Cardiac muscle cell (in vitro differentiated cells and primary cell): ENCODE results near the gene AGAP9. TPM values are rescaled to one million over a fixed set of nuclear protein-coding genes. Genes with fewer than 3 reads are reported as not detected.

Source experiments
- DNase-seq, 2 donors: peaks; one replicate each; pipeline versions ENCODE4 v3.0.0 to v3.0.0-alpha.2; 2010 to 2017; ENCODE audit warnings: low read depth in 1 of 2, low spot score in 1 of 2
- H3K27ac ChIP-seq: fragments of 200-600 bp; sonication (generic); 2 replicates; pipeline ENCODE4 v1.5.1; 2016
- H3K27me3 ChIP-seq: fragments of 200-600 bp; sonication (generic); 2 replicates; pipeline ENCODE4 v1.6.0; 2016; ENCODE audit warnings: control low read depth
- H3K36me3 ChIP-seq: fragments of 200-600 bp; sonication (generic); 2 replicates; pipeline ENCODE4 v1.5.1; 2016; ENCODE audit warnings: control low read depth
- H3K4me1 ChIP-seq: fragments of 200-600 bp; sonication (generic); 2 replicates; pipeline ENCODE4 v1.8.1; 2017; ENCODE audit warnings: low read depth, mild to moderate bottlenecking, mixed run types
- H3K4me3 ChIP-seq: fragments of 200-600 bp; sonication (generic); 2 replicates; pipeline ENCODE4 v1.5.1; 2016; ENCODE audit warnings: mild to moderate bottlenecking
- H3K9me3 ChIP-seq: fragments of 200-600 bp; sonication (generic); 2 replicates; pipeline ENCODE4 v1.5.1; 2017; ENCODE audit warnings: low read depth, mild to moderate bottlenecking, control low read depth
- CTCF ChIP-seq: IDR thresholded peaks from 2 replicates; pipeline ENCODE4 v1.5.1; 2012; ENCODE audit warnings: low read depth, mild to moderate bottlenecking, low read length
- polyA plus RNA-seq: library from polyadenylated mRNA; unstranded; fragments of >200 nt; fragmentation: Nextera tagmentation; extraction: Ambion mirVana; gene quantifications from 2 replicates; pipeline ENCODE4 v1.2.1, GENCODE V29; 2016
- total RNA-seq: library from RNA; depleted of rRNA; stranded (reverse); fragments of >200 nt; gene quantifications from 2 replicates; pipeline ENCODE4 v1.2.3, GENCODE V29; 2016

Gene AGAP9
- total and polyA plus RNA-seq, 2 experiments from 2014 or later: 5.3 to 14.9 TPM

DNA sequence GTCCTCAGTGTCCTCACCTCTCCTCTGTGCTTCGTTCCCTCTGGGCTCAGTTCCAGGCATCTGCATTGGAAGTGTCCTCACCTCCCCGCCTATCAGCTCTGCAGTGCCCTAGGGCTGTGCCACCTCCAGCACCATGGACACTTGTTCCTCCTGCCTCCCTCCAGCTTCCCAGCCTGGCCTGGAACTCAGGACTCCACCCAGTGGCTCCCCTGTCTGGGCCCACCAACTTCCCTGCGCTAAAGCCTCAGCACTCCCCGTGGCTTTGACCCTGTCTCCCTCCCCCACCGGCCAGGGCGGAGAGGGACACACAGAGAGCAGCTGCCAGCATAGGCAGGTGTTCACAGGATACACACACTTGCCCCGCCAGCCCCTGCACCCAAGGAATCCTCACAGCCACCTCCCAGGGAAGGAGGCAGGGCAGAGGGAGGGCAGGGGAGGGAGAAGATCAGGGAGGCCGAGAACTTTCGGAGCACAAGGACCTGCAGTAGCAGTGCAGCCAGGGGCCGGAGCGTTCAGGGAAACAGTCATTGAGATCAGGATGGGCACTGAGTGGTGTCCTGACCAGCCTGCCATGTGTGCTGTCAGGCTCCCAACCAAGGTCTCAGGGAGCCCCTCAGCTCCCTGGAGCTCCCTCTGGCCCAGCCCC lies 70.8 kb downstream of the AGAP9 start:
- H3K36me3 ChIP-seq: no peaks in the 10 kb centered on the region
- H3K4me1 ChIP-seq: no peaks in the 10 kb centered on the region
- no peak overlapping the region for H3K27ac ChIP-seq
- no peak for DNase-seq
- no peaks in the 10 kb centered on the region for H3K27me3 ChIP-seq
- no peaks in the 10 kb centered on the region for H3K9me3 ChIP-seq
- H3K4me3 ChIP-seq: no peak overlapping the region
- no peak for TF ChIP-seq CTCF

DNA sequence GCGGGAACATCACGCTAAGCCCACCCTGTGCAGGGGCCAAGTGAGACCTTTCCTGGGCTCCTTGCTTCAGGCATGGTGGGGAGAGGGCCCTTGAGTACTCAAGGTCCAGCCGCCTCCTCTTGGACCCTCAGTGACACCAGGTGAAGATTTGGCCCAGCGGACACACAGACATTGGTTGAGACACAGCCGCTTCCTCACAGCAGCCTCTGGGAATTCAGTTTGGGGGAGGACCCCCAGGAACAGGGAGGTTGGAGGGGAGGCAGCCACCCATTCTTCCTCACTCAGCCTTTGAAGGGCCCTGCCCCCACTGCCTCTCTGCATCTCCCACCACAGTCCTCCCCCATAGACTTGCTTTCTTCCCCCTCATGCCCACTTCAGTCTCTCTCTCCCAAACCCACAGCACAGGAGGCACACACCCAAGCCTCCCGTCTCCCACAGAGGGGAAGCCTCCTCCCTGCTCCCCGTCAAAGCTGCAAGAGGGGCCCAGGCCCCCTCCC lies 71.4 kb downstream of the AGAP9 start:
- Histone ChIP-seq H3K9me3 (no peaks in the 10 kb centered on the region), H3K4me3 (no peak overlapping the region), H3K4me1 (no peaks in the 10 kb centered on the region), H3K27ac (no peak overlapping the region), H3K36me3 (no peaks in the 10 kb centered on the region), H3K27me3 (no peaks in the 10 kb centered on the region)
- no peak for TF ChIP-seq CTCF
- no peak for DNase-seq

Other genes with a start within 250 kb of the AGAP9 start
- gene GDF10, start 223.4 kb downstream of the AGAP9 start, total RNA-seq: 3.2 and 4.0 TPM in 2 replicates
- gene GDF10, start 223.4 kb downstream of the AGAP9 start, polyA plus RNA-seq: 3.2 and 3.8 TPM in 2 replicates
- gene GDF2, start 201.2 kb downstream of the AGAP9 start, total RNA-seq: 3.5 and 5.8 TPM in 2 replicates
- 2.6 and 4.4 TPM in 2 replicates for gene GDF2, start 201.2 kb downstream of the AGAP9 start, polyA plus RNA-seq
- gene RBP3, start 175.3 kb downstream of the AGAP9 start, total RNA-seq: not detected in 2 replicates
- not detected in 2 replicates for gene RBP3, start 175.3 kb downstream of the AGAP9 start, polyA plus RNA-seq
- 0.07 and 0.15 TPM in 2 replicates for gene ZNF488, start 139.3 kb downstream of the AGAP9 start, total RNA-seq
- 0.55 and 1.2 TPM in 2 replicates for gene ZNF488, start 139.3 kb downstream of the AGAP9 start, polyA plus RNA-seq
- 0.27 and 0.32 TPM in 2 replicates for gene ANXA8, start 39.5 kb downstream of the AGAP9 start, total RNA-seq
- gene ANXA8, start 39.5 kb downstream of the AGAP9 start, polyA plus RNA-seq: 0.87 and 0.92 TPM in 2 replicates
- gene FAM25G, start 31.9 kb downstream of the AGAP9 start, total RNA-seq: not detected in 2 replicates
- not detected in 2 replicates for gene FAM25G, start 31.9 kb downstream of the AGAP9 start, polyA plus RNA-seq
- 0.04 TPM in 1 of 2 replicates, not detected in the other for gene SYT15B, start 240.0 kb upstream of the AGAP9 start, total RNA-seq
- gene SYT15B, start 240.0 kb upstream of the AGAP9 start, polyA plus RNA-seq: 0.06 TPM in 1 of 2 replicates, not detected in the other